GM19238 (cell line): Measurements from ENCODE around the gene MYNN.
"Not testable (repeated sequence)": the region's sequence is repeated elsewhere in the genome, so short reads cannot be mapped to it uniquely, and the experiment has no call there.

Experiments used
- DNase-seq: peaks from one replicate; pipeline ENCODE4 v3.0.0; 2011; ENCODE audit warnings: low spot score; ENCODE audit not compliant: insufficient read length

The MYNN gene

GRCh38 chr3:169772897-169773816, at the start of gene MYNN:
Gene MYNN, plus strand, starts transcription at chr3:169773396. Its CDS starts 900 bp downstream, at chr3:169774296.
- DNase-seq = peak; percentile 66

- DNase-seq = not testable (repeated sequence)
Measured at GRCh38 chr3:169731857-169732256, 41.3 kb upstream of the MYNN start.

GRCh38 chr3:169739067-169739466, 34.1 kb upstream of the MYNN start:
- no peak for DNase-seq

- no peak for DNase-seq
Measured at GRCh38 chr3:169744366-169745054, 28.7 kb upstream of the MYNN start.

GRCh38 chr3:169746924-169747323, 26.3 kb upstream of the MYNN start:
- no peak for DNase-seq

GRCh38 chr3:169748670-169749069, 24.5 kb upstream of the MYNN start:
- no peak for DNase-seq

DNA sequence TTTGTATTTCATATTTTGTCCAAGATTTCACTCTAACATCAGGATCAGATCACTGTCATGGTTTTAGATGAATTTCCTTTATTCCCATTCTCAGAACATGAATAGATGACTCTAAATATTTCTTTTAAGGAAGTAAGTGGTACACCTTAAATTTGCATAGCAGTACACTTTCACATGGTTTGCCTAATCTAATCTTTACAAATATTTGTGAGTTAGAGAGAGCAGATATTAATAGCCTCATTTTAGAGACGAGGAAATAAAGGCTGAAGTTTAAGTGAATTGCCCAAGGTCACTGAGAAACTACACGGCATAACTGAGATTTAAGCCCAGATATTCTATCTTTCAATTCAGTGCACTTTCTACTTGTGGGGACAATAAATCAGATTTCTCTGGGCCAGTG, 22.5 kb upstream of the MYNN start:
- no peak for DNase-seq

- DNase-seq = no peak
Measured at GRCh38 chr3:169751875-169752274, 21.3 kb upstream of the MYNN start.

- no peak for DNase-seq
Measured at GRCh38 chr3:169754711-169755110, 18.5 kb upstream of the MYNN start.

DNA sequence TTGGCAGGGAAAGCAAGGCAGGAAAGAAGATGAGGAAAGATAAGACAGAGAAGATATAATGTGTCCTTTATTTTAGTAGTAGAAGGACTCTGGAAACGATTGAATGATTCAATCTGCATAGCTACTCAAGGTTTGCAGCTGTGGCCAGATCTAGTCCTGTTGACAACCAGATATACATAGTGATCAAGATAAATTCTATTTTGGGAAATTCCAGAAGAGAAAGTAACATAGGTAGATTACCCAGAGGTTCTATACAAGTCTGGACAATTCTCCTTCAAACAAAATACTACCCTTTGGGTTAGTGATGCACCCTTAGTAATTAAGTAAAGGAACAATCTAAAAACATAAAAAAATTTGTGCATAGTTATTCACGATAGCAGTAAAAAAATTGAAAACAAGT, 17.7 kb upstream of the MYNN start:
- DNase-seq = no peak

GRCh38 chr3:169758359-169758994, 14.7 kb upstream of the MYNN start:
- no peak for DNase-seq

DNA sequence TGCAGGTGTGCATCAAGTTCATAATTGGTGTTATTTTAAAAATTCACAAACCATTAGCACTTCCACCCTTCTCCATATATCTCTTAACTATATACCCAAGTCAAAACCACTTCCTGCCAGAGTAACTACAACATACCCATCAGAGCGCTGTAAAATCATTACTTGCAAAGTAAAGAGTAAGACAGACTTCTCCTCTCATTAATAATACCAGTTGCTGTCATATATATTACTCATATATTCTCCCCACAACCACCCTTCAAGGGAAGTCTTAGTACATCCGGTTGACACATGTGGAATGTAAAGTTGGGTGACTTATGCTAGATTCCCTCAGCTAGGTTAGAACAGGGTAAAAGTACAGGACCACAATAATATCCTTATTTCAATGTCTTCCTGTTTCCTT, 13.9 kb upstream of the MYNN start:
- no peak for DNase-seq

- DNase-seq = no peak
Measured at GRCh38 chr3:169760479-169760878, 12.7 kb upstream of the MYNN start.

- no peak for DNase-seq
Measured at GRCh38 chr3:169764312-169764881, 8.8 kb upstream of the MYNN start.

DNA sequence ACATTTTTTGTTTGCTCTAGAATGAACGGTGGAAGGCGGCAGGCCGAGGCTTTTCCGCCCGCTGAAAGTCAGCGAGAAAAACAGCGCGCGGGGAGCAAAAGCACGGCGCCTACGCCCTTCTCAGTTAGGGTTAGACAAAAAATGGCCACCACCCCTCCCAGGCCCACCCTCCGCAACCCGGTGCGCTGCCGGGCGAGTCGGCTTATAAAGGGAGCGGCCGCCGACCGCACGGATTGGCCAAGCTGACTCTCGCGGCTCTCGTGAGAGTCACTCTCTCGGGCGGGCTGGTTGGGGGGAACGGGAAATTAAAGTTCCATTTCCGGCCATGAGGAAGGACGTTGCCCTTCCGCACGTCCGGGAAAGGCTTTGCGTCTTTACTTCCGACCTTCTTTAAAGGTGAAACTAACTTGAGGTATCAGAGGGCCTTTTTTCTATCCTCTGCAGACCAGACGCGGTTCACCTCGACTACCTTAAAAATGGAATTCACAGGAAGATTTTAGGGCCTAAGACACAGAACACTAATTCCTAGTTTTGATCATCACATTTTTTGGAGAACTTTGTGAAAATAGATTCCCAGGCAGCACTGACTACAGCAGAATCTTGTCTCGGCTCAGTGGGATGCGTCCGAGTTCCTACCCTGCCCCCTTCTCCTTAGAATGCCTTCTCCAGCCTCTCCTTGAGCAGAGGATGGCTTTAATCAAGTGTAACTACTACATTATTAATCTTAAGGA, 8.1 kb upstream of the MYNN start, which contains the start of gene TERC:
TSS of gene TERC (minus strand) at position 179 of the 731 bp plus-strand sequence.
- DNase-seq = peak; percentile 67

- peak; percentile 41 for DNase-seq
Measured at GRCh38 chr3:169769287-169770181, 3.7 kb upstream of the MYNN start, which contains the start of gene ACTRT3. Gene ACTRT3, minus strand, starts transcription at chr3:169769561. Its CDS starts 41 bp downstream, at chr3:169769520.

- DNase-seq = no peak
Measured at GRCh38 chr3:169771497-169772304, 1.5 kb upstream of the MYNN start.

DNA sequence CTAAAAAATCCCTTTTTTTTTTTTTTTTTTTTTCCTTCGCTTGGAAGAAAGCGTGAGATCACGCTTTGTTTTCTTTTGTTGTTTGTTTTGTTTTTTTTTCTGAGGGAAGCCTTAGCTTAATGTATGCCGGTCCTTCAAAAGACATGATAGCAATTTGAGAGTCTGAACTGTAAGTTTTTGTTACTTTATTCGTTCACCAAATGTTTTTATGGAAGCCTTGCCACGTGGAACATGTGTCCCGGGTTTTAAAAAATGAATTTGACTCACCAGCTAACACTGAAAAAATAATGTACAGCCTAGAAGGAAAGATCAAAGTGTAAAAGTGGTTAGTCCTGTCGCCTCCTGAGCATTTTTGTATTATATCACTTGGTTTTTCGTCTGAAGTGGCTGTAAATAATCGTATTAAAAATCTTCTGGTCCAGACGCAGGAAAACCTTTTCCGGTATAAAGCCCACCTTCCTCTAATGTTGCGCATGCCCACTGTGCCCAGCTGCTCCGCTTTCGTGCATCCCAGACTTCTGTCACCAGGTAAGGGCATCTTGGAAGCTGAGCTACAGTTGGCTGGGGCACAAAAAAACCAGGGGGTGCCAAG, 795 bp upstream of the MYNN start:
- DNase-seq = no peak

GRCh38 chr3:169774186-169774585, 990 bp downstream of the MYNN start:
- no peak for DNase-seq
